CD4-positive, alpha-beta T cell treated with Interleukin-17A for 4 hours (primary cell): ENCODE measurements around the gene HDHD5.

Experiments
- DNase-seq: peaks from one replicate; pipeline ENCODE4 v3.0.0-alpha.2; 2020; ENCODE audit warnings: mixed read lengths

Gene HDHD5

DNA sequence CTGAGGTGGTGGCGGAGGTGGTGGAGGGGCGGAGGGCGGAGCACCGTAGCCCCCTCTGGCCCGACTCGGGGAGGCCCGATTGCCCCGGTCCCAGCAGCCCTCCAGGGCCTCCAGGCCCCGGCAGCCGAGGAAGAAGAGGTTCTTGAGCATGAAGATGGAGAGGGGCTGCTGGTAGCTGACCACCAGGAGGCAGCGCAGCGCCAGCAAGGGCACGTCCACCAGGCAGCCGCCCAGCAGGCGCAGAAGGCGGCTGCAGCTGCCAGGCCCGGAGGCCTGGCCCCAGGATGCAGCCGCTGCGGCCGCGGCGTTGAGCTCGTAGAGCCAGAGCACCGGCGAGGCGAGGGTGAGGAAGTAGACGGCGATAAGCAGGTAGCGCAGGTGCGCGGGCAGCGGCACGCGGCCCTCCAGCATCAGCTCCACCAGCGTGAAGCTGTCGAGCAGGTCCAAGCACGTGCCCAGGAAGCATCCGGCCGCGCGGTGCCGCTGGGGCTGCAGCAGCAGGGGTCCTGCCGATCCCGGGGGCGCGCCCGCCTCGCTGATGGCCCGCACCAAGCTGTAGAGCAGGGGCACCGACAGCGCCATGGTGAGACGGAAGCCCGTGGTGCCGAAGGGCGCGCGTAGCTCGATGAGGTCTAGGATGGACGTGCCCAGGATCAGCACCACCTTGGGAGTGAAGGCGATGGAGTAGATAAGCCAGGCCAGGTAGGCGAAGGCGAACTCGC, 39.4 kb downstream of the HDHD5 start:
- DNase-seq, result no peak

DNA sequence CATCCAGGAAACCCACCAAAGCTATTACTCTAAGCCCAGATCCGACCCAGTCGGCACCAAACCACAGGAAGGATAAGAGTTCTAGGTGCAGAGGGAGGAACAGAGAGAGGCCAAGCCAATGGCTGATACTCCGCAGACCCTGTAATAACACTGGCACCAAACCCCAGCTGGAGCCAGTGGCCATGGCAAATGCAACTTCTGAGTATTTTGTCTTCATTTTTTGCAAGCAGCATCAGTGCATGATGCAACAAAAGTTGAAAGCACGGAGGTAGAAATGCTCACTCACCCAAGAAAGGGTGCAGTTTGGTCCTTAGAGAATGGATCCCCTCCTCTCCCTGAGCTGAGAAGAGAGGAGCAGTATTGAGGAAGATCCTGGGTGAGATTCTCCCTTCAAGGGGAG, 40.7 kb downstream of the HDHD5 start:
- no peak for DNase-seq

DNA sequence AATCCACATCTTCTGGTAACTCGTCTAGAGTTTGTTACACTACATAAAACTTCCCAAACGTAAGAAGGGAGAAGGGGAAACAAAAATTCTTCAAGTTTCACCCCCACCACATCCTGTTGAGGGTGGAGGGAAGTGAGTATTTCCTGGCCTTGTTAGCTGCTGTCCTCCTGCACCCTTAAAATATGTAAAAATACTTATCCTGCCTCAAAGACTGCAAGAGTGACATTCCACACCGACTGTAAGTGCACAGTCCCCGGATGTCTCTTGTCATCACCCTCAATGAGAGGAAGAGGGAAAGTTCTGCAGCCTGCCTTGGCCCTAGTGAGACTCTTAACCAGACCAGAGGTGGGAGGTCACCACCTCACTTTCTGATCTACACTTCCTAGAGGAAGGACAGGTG, 41.2 kb downstream of the HDHD5 start:
- DNase-seq, result peak; percentile 37

DNA sequence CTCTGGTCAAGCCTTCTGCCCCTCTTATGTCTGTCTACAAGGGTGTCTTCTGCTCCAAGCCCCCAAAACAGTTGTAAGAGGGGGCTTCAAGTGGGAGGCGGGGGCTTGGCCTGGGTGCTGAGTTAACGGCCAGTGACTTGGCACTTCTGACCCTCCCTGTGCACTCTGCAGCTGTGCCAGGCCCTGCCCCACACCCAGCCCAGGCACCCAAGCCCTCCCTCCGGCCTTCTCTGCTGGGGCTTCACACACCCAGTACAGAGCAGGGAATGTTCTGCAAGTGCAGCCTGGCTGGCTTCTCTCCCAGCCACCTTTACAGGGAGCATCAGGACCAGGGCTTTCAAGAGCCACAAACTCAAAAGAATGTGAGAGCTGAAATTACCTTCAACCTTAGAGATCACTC, 41.7 kb downstream of the HDHD5 start:
- DNase-seq, result no peak

DNA sequence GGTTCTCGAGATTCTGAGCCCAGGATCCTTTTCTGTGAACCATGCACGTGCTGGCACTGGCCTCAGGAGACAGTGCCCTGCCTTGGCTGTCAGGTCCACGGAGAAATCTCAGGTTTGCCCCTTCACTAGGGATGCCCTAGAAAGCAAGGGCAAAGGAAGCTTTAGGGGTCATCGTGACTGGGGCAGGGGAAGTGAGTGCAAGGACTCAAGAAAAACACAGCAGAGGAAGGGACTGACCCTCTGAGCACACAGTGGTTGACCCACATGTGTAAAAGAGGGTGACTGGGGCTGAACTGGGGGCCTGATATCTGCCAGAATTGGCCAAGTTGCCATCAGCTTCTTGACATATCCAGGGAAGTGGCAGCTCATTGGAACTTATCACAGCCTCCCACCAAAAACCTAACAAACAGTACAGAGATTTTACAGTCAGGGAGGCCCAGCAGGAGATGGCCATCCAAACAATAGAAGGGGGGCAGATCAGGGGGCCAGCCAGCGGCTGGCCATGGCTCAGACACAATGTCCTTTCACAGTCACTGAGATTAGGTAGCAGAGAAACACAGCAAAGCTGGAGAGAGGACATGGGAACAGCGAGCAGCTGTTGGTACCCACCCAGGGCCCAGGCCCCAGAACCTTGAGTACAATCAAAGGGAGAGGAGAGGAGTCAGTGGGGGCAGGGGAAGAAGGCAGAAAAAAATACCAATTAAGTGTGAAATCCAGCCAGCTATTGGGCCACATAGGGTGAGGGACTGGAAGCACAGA, 42.3 kb downstream of the HDHD5 start:
- DNase-seq, result no peak

DNA sequence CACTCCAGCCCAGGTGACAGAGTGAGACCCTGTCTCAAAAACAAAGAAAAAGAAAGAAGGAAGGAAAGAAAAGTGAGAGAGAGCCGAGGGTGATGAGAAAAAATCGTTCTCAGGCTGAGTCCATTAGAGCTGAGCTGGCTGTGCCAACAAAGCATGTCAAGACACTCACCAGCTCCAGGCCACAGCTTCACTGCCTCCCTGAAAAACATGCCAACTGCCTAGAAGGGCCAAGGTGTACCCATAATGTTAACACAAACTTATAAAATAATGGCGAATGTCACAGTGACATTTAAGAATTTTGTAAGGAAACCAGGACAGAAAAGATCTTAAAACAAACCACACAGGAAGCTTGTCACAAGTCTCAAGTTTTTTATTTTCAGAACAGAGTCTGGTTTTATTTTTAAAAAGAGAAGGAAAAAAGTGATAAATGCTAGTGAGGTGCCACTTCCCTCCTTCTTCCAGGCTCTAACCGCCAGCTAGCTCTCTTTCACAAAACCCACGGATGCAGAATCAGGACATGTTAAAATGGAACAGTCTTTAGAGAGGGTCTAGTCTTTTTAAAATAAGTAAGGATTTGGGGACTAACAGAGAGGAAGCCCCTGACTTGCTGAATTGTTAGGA, 43.0 kb downstream of the HDHD5 start:
- no peak for DNase-seq

DNA sequence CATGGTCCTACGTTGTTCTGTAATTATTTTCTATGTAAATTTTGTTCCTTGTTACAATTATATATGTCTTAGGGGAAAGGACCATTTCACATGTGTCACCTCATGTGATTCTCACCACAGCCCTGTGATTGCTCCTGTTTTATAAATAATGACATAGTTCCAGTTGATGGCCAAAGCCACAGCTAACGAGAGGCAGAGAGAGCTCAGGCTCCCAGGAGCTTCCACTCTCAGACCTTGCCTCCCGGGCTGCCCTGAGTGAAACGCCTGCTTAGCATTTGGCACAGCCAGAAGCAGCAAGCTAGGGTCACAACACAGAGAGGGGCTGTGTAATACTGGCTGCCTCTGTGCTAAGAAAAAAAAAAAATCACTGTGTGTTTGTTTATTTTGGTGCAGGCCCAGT, 43.8 kb downstream of the HDHD5 start:
- no peak for DNase-seq

DNA sequence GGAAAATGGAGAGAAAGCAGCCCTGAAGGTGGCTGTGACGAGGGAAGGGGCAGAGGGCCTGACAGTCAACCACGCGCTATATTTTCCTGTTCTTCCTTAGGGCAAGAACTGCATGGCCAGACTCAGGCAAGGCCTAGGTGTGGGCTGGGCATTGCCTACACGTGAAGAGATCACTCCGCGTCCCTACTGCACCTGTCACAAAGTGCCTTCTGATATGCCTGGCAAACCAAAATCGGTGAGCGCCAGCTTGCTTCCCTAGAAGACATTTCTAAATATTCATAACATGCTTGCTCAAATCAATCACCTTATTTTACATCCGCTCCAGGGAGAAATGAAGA, 44.2 kb downstream of the HDHD5 start:
- no peak for DNase-seq

DNA sequence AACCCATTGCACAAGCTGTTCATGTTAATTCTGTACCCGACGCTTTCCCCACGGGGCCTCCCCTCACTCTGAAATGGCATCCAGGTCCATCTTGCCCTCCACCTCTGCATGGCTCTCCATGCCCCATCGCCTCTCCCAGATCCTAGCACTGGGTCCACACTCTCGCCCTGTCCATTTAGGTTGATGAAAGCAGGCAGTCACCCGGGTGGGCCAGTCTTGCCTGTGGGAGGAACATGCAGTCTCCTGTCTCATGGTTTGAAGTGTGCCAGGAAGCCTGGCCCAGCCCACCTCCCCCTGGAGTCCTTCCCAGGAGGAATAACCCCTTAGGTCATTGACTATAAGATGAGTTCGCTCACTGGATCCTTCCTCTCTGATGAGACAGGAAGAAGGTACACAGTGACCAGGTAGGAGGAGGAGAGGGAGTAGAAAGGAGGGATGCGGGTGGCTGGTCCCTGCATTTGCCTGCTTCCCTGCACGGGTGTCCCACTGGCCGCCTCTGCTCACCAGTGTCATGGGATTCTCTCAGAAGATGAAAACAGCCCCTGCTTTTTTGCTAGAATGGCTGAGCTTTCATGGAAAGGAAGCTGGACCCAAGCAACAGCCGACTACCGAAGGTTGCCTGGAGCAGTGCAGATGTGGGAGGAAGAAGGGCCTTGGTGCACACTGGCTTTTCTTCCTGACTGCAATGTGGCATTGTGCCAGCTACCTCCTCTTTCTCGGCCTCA, 44.7 kb downstream of the HDHD5 start:
- DNase-seq, result no peak

DNA sequence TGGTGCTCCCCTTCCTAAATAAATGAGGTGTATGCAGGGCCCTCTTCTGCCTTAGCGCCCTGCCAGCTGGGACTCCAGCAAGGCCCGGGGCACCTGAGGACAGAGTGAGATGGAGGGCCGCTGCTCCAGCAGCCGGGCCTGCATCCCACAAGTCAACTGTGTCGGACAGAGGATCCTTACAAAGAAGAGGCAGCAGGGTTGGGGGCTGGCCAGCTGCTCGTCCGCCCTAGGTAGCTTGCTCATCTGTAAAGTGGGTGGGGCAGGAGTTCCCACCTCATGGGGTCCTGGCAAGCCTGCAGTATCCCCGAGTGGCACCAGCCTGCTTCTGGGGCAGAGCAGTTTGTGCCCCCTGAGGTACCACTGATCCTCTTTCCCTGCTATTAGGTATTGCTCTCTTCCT, 45.5 kb downstream of the HDHD5 start:
- no peak for DNase-seq

DNA sequence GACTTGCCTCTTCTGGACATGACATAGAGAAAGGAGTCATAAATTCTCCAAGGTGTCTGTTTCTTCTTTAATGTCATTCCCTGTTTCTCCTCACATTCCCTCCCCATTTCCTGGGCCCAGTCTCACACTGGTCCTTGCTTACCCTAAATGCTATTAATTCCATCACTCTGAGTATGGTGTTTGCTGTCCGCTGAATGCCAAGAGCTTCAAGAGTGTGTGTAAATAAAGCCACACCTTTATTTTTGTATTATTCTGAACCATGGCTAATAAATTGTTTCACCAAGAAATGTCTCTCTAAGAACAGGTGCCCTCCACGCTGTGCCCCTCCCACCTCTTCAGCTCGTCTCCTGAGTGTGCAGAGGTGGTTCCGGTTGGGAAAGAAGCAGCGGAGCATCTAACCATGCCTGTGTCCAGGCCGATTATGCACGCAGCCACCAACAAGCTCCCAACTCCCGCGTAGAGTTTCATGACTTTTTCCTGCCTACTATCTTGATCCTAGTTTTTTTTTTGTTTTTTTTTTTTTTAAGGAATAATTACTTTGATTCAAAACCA, 46.5 kb downstream of the HDHD5 start:
- no peak for DNase-seq

DNA sequence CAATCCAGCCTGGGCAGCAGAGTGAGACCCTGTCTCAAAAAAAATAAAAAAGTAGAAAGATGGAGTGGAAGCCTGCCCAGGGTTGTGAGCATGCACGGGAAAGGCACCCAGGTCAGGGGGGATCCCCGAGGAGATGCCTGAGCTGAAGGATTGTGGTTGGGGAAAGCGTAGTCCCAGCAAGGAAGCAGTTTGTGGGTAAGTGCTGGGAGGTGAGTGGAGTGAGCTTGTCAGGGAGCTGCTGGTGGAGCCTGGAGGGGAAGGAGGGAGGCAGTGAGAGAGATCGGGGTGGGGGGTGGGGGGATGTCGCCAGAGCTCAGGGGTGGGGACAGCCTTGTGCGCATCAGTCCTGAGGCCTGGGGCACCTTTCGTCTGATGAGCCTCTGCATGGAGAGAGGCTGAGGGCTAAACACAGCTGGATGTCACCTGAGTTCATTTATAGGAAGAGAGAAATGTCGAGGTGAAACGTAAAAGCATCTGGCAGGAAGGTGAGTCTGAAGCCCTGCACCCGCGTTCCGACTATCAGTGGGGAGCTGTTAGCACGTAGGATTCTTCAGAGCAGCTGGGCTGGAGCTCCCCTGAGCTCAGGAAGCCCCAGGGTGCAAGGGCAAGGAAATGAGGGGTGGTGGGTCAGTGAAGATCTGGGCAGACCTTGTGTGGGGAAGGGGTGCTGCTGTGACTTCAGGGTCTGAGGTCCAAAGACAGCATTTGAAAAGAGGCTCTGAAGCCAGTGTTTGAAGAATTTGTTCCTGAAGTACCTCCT, 48.1 kb downstream of the HDHD5 start:
- no peak for DNase-seq

DNA sequence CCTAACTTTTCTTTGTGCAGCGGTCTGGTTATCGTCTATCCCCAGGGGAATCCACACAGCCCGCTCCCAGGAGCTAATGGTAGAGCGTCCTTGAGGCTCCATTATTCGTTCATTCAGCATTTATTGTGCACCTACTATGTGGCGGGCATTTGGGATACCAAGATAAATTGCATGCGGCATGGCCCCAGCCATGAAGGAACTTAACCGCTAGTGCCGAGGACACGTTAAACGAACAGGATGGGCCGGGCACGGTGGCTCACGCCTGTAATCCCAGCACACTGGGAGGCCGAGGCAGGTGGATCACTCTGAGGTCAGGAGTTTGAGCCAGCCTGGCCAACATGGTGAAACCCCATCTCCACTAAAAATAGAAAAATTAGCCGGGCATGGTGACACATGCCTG, 49.1 kb downstream of the HDHD5 start:
- no peak for DNase-seq

DNA sequence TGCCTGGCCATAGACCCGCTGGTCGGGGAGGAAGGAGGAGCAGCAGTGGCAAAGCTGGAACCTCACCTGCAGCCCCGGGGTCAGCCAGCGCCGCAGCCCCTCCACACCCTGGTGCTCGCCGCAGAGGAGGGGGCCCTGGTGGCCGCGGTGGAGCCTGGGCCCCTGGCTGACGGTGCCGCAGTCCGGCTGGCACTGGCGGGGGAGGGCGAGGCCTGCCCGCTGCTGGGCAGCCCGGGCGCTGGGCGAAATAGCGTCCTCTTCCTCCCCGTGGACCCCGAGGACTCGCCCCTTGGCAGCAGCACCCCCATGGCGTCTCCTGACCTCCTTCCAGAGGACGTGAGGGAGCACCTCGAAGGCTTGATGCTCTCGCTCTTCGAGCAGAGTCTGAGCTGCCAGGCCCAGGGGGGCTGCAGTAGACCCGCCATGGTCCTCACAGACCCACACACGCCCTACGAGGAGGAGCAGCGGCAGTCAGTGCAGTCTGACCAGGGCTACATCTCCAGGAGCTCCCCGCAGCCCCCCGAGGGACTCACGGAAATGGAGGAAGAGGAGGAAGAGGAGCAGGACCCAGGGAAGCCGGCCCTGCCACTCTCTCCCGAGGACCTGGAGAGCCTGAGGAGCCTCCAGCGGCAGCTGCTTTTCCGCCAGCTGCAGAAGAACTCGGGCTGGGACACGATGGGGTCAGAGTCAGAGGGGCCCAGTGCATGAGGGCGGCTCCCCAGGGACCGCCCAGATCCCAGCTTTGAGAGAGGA, 49.8 kb downstream of the HDHD5 start:
- DNase-seq, result no peak

DNA sequence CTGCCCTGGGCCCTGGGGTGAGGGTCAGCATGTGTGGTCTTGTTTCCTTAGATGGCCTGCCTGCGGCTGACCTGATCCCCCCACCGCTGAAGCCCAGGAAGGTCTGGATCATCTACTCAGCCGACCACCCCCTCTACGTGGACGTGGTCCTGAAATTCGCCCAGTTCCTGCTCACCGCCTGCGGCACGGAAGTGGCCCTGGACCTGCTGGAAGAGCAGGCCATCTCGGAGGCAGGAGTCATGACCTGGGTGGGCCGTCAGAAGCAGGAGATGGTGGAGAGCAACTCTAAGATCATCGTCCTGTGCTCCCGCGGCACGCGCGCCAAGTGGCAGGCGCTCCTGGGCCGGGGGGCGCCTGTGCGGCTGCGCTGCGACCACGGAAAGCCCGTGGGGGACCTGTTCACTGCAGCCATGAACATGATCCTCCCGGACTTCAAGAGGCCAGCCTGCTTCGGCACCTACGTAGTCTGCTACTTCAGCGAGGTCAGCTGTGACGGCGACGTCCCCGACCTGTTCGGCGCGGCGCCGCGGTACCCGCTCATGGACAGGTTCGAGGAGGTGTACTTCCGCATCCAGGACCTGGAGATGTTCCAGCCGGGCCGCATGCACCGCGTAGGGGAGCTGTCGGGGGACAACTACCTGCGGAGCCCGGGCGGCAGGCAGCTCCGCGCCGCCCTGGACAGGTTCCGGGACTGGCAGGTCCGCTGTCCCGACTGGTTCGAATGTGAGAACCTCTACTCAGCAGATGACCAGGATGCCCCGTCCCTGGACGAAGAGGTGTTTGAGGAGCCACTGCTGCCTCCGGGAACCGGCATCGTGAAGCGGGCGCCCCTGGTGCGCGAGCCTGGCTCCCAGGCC, 50.6 kb downstream of the HDHD5 start:
- no peak for DNase-seq

DNA sequence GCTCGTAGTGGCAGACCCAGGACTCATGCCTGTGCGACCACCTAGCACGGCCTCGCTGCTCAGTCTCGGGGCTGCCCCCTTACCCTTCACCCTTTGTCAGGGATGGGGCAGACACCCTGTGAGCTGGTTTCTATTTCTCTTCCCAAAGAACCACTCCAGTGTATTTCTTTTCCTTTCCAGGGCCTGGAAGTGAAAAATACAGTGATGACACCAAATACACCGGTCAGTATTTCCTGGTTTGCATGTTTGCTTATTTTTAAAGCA, 51.6 kb downstream of the HDHD5 start:
- DNase-seq, result no peak

DNA sequence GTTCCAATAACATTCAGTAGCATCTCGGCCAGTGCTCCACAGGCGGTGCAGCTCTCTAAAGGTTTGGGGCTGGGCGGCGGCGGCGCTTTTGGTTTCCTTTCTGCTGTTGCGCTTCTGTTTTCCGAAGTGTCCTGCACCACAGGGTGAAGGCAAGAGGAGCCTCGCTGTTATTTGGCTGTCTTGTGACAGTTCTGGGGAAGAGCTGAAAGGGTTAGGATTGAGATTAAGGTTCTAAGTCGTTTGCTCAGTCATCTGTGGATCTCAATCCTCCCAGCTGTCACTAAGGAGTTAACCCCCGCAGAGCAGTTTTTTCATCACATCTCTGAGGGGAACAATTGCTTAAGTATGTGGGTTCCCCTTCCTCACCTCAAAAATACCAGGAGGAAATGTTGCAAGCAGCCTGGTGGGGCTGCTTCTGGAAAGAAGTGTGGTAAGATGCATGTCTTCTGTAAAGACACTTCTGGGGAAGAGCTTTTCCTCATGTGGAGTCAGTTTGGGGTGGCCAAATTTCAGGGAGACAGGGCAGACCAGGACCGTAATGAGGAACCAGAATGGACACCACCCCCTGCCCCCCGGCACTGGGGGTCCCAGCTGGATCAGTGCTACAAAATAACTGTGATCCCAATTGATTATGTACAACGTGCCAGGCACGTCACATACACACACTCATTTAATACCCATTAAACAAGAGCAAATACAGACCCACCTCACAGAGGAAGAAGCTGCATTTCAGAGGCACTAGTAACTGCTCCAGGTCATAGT, 52.1 kb downstream of the HDHD5 start:
- peak; percentile 53 for DNase-seq

DNA sequence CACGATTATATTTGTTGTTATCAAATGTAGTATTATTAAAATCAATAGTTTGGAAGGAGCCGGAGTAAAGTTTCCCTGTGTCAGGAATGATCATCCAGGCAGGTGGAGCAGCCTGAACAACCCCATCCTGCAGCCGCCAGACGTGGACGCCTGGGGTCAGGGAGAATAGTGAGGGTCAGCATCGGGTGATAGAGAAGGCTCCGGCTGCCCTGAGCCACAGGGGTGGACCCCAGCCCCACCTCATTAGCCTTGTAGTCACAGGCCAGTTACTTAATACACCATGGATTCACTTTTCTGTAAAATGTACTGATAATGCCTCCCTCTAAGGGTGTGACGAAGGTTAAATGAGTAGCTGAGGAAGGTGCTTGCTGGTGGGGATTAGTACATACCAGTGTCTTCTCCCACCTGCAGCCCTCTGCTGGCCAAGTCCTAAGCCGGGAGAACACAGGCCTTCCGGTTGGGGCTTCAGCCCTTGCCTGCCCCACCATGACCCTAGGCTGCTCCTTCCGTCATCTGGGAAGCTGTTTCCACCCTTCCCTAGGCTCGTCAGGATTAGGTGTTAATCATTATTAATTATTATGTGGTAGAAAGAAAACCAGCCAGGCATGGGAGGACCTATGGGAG, 52.8 kb downstream of the HDHD5 start:
- peak; percentile 32 for DNase-seq
